ENCODE results near the gene WDFY4. TPM values are rescaled to one million over a fixed set of nuclear protein-coding genes. Genes with fewer than 3 reads are reported as not detected.

WDFY4 gene
- polyA plus RNA-seq, 1 of the 3 experiments (the other 2 are of a cell fraction) = not detected

DNA sequence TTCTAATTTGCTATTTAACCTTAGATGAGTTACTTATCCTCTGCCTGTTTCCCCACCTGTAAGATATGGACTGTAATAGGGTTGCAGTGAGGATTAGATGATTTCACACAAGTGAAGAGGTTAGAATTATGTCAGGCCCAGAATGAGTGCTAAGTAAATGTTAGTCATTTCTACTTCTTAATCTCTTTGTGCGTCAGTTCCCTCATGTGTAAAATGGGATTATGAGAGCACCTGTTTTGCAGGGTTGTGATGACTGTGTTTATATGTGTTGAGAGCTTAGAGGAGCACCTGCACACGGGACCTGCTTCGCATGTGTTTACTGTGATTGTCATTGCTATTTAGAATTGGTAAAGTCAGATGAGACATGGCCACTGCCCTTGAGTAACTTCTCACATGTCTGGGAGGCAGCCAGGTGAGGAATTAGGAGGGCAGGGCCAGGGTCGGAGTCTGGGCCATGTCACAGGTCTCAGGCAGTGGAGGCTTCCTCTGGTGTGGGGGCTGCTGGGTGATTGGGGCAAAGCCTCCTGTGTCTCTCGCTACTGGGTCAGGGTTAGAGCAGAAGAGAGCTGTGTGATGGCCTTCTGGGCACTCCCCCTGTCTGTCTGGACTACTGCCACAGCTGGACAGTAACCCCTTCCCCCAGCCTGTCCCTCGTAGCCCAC is 106.7 kb downstream of the WDFY4 start (continued):
- TF ChIP-seq, protein P1, sequence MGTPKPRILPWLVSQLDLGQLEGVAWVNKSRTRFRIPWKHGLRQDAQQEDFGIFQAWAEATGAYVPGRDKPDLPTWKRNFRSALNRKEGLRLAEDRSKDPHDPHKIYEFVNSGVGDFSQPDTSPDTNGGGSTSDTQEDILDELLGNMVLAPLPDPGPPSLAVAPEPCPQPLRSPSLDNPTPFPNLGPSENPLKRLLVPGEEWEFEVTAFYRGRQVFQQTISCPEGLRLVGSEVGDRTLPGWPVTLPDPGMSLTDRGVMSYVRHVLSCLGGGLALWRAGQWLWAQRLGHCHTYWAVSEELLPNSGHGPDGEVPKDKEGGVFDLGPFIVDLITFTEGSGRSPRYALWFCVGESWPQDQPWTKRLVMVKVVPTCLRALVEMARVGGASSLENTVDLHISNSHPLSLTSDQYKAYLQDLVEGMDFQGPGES (IDR thresholded peaks at IDR 0.05; ENCODE audit: low read depth, low read length) = no peak
- TF ChIP-seq RCOR1 (IDR thresholded peaks at IDR 0.05; ENCODE audit: low read length) (no peak), JUND (IDR thresholded peaks at IDR 0.05) (no peak)

- Histone ChIP-seq H3K36me3 (replicated peaks in 1 of 2; ENCODE audit: control insufficient read depth in 1 of 2, insufficient read depth in 2 of 2, low read length in 1 of 2) (no peaks in the 10 kb centered on the region), H3K27ac (ENCODE audit: low read depth in 2 of 2, low read length in 1 of 2) (no peak overlapping the region), H3K9ac (no peak overlapping the region), H3K9me3 (no peaks in the 10 kb centered on the region), H3K9me2 (no peaks in the 10 kb centered on the region), H4K20me1 (ENCODE audit: insufficient read depth) (no peaks in the 10 kb centered on the region), H2AFZ (ENCODE audit: low read depth) (no peak overlapping the region), H3K27me3 (ENCODE audit: insufficient read depth) (no peaks in the 10 kb centered on the region), H3K4me1 (ENCODE audit: control insufficient read depth in 1 of 2, insufficient read depth in 2 of 2, low read depth in 1 of 2, low read length in 1 of 2) (no peaks in the 10 kb centered on the region; a peak in 1 of 4 replicates), H3K4me3 (ENCODE audit: low read depth in 2 of 2, low read length in 1 of 2) (no peak overlapping the region), H3K4me2 (no peak overlapping the region), H3F3A (replicated peaks; ENCODE audit: insufficient read depth) (no peaks in the 10 kb centered on the region), H3K79me2 (ENCODE audit: insufficient read depth) (no peaks in the 10 kb centered on the region)
- TF ChIP-seq USF1 (IDR thresholded peaks at IDR 0.05; ENCODE audit: borderline replicate concordance, low read depth) = no peak
- no peak for TF ChIP-seq RFX5 (IDR thresholded peaks at IDR 0.05; ENCODE audit: low read length)
- no peak for TF ChIP-seq NRF1 (IDR thresholded peaks at IDR 0.05; ENCODE audit: low read depth, low read length)
- no peak for TF ChIP-seq EP300 (IDR thresholded peaks at IDR 0.05; ENCODE audit: borderline replicate concordance in 1 of 2, low read depth in 1 of 2, low read length in 1 of 2)
- TF ChIP-seq EZH2phosphoT487 (IDR thresholded peaks at IDR 0.05; ENCODE audit: borderline replicate concordance, low read depth) = no peak
- TF ChIP-seq GABPA (IDR thresholded peaks at IDR 0.05; ENCODE audit: low read depth) = no peak
- no peak for TF ChIP-seq FOSL2 (IDR thresholded peaks at IDR 0.05; ENCODE audit: borderline replicate concordance, low read depth)
- no peak for TF ChIP-seq ELF1 (IDR thresholded peaks at IDR 0.05)
- ChIA-PET POLR2A (no interaction called here), CTCF (no interaction called here)
- DNase-seq = no peak
- 30% methylated on average over 3 of the region's 3 CpGs for whole genome bisulfite sequencing (ENCODE audit: low lambda C conversion rate)
Observed at GRCh38 chr10:48792121-48792520, 107.4 kb downstream of the WDFY4 start.

GRCh38 chr10:48792687-48793096 is 108.0 kb downstream of the WDFY4 start:
- Histone ChIP-seq H3K9ac (no peak overlapping the region), H3K4me3 (ENCODE audit: low read depth in 2 of 2, low read length in 1 of 2) (no peak overlapping the region), H2AFZ (ENCODE audit: low read depth) (no peak overlapping the region), H3K27me3 (ENCODE audit: insufficient read depth) (no peaks in the 10 kb centered on the region), H3F3A (replicated peaks; ENCODE audit: insufficient read depth) (no peaks in the 10 kb centered on the region), H3K27ac (ENCODE audit: low read depth in 2 of 2, low read length in 1 of 2) (no peak overlapping the region), H3K9me2 (no peaks in the 10 kb centered on the region), H3K79me2 (ENCODE audit: insufficient read depth) (no peaks in the 10 kb centered on the region), H3K4me2 (no peak overlapping the region), H3K36me3 (replicated peaks in 1 of 2; ENCODE audit: control insufficient read depth in 1 of 2, insufficient read depth in 2 of 2, low read length in 1 of 2) (no peaks in the 10 kb centered on the region), H3K4me1 (ENCODE audit: control insufficient read depth in 1 of 2, insufficient read depth in 2 of 2, low read depth in 1 of 2, low read length in 1 of 2) (no peaks in the 10 kb centered on the region; a peak in 1 of 4 replicates), H3K9me3 (no peaks in the 10 kb centered on the region), H4K20me1 (ENCODE audit: insufficient read depth) (no peaks in the 10 kb centered on the region)
- CTCF ChIA-PET = no interaction called here
- no peak for DNase-seq
- 35% methylated on average over 4 of the region's 4 CpGs for WGBS (ENCODE audit: low lambda C conversion rate)
- POLR2A ChIA-PET = no interaction called here
- TF ChIP-seq TCF12 (IDR thresholded peaks at IDR 0.05) (no peak), YY1 (IDR thresholded peaks at IDR 0.05; ENCODE audit: low read depth) (no peak), FOXJ3 (CRISPR knock-in tag; IDR thresholded peaks at IDR 0.05) (no peak), MXI1 (IDR thresholded peaks at IDR 0.05; ENCODE audit: low read depth, low read length) (no peak), ZBTB33 (IDR thresholded peaks at IDR 0.05; ENCODE audit: borderline replicate concordance, low read depth) (no peak), SIN3A (IDR thresholded peaks at IDR 0.05; ENCODE audit: borderline replicate concordance, low read depth, low read length) (no peak), GABPA (IDR thresholded peaks at IDR 0.05; ENCODE audit: low read depth) (no peak)
